DND-41 (cell line): ENCODE measurements around the gene TEX22.

Experiments
- CTCF ChIP-seq: IDR thresholded peaks from 2 replicates; pipeline ENCODE4 v1.5.1; 2012; ENCODE audit warnings: borderline replicate concordance, low read length, moderate library complexity, mild to moderate bottlenecking; ENCODE audit not compliant: poor library complexity, severe bottlenecking; ENCODE audit errors: extremely low read depth
- EZH2 ChIP-seq: IDR thresholded peaks from 3 replicates; pipeline ENCODE4 v1.6.1; 2012; ENCODE audit warnings: borderline replicate concordance, low read depth, mild to moderate bottlenecking, moderate library complexity, low read length, inconsistent platforms; ENCODE audit not compliant: severe bottlenecking

DNA sequence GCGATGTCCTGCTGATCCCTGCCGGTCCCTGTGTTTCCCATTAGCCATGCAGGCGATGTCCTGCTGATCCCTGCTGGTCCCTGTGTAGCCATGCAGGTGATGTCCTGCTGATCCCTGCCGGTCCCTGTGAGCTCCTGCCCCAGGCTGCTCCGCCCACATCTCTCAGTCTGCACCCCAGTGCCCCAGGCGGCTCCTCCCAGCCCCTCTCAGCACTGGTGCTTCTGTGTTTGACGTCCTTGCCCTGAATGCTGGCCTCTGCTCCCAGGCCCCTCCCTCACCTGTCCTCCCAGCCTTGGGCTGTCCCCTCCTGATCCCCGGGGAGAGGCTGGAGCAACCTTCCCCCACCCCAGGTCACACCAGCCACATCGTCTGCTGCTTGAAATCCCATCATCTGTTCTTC lies 41.4 kb upstream of the TEX22 start:
- TF ChIP-seq EZH2 = no peak
- TF ChIP-seq CTCF = no peak
